Peyer's patch (tissue), 4 donors: ENCODE measurements around the gene TAPBPL. TPM values are rescaled to one million over a fixed set of nuclear protein-coding genes. Genes with fewer than 3 reads are reported as not detected.
A peak's percentile ranks its signal among the peaks of the same experiment; 100 is the strongest.
"Not testable (repeated sequence)": the region's sequence is repeated elsewhere in the genome, so short reads cannot be mapped to it uniquely, and the experiment has no call there.

Source experiments
- DNase-seq, 3 donors: peaks; one replicate each; pipeline ENCODE4 v3.0.0-alpha.2; 2017 to 2019
- H3K27ac ChIP-seq, 4 donors: fragments of 200-600 bp; sonication (generic); one replicate each; pipeline ENCODE4 v1.5.1; 2016 to 2019
- H3K27me3 ChIP-seq, 2 donors: fragments of 200-600 bp; sonication (generic); one replicate each; pipeline ENCODE4 v1.5.1; 2019
- H3K36me3 ChIP-seq, 3 donors: fragments of 200-600 bp; sonication (generic); one replicate each; pipeline ENCODE4 v1.5.1; 2016 to 2019
- H3K4me1 ChIP-seq, 4 donors: fragments of 200-600 bp; sonication (generic); one replicate each; pipeline ENCODE4 v1.5.1; 2016 to 2019
- H3K4me3 ChIP-seq, 4 donors: fragments of 200-600 bp; sonication (generic); 1 replicate in 3 of 4; 2 replicates in 1 of 4; pipeline ENCODE4 v1.5.1; 2016 to 2019; ENCODE audit warnings: mild to moderate bottlenecking in 1 of 4
- H3K9me3 ChIP-seq, 4 donors: fragments of 200-600 bp; sonication (generic); one replicate each; pipeline ENCODE4 v1.5.1; 2016 to 2019; ENCODE audit warnings: mild to moderate bottlenecking in 1 of 4
- POLR2A ChIP-seq, 2 donors: fragments of 450-650 bp; IDR thresholded peaks; one replicate each; pipeline ENCODE4 v1.5.1; 2017; ENCODE audit warnings: antibody characterized with exemption in 2 of 2, mild to moderate bottlenecking in 2 of 2, moderate library complexity in 2 of 2
- total RNA-seq, 4 donors: library from RNA; depleted of rRNA; stranded (reverse); fragments of >200 nt; gene quantifications; one replicate each; pipeline ENCODE4 v1.1.0, GENCODE V29; 2016
- TF ChIP-seq, protein P1 (sequence below), 6 experiments: fragments of 450-650 bp in 4 of 6; fragments of 200-600 bp in 2 of 6; sonication (generic) in 1 of 6; IDR thresholded peaks; one replicate each; pipeline ENCODE4 v1.5.1; 2017 to 2019; ENCODE audit warnings: antibody characterized with exemption in 6 of 6, mild to moderate bottlenecking in 3 of 6, moderate library complexity in 1 of 6

The TAPBPL gene
- total RNA-seq, 4 donors from 2014 or later, result 44.6 to 124 (median 95.5) TPM

DNA sequence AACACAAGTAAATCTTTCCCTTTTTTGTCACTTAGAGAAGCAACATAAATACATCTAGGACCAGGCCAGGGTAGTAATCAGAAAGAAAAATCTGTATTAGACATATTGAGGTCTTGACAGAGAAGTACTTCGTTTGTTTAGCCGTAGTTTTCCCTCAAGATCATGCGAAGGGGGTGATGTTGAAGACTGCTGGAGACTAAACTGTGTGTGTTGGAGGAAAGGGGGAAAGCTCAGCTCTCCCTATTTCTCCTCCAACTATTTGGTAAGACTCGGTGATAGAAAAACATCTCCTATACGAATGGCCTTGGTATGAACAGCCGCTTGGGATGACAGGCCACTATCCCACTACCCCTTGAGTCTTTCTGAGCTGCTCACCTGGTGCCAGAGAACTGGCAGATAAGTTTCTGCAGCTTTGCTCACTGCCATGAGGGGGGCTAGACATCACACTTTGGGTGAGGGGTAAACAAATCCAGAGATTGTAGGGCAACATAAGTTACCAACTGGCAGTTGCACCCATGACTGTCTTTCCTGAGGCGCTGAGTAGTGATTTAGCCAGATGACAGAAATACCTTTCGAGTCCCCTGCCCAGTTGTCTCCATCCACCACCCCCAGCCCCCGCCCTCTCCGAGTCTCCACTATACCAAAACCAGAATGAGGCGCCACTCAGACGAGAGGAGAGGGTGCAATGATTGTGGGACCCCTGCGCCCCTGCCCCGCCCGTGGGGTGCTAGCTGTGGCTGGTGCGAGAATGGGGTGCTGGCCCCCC, 17.9 kb downstream of the TAPBPL start:
- TF ChIP-seq POLR2A (IDR thresholded peaks at IDR 0.05), result no peak
- TF ChIP-seq, protein P1, sequence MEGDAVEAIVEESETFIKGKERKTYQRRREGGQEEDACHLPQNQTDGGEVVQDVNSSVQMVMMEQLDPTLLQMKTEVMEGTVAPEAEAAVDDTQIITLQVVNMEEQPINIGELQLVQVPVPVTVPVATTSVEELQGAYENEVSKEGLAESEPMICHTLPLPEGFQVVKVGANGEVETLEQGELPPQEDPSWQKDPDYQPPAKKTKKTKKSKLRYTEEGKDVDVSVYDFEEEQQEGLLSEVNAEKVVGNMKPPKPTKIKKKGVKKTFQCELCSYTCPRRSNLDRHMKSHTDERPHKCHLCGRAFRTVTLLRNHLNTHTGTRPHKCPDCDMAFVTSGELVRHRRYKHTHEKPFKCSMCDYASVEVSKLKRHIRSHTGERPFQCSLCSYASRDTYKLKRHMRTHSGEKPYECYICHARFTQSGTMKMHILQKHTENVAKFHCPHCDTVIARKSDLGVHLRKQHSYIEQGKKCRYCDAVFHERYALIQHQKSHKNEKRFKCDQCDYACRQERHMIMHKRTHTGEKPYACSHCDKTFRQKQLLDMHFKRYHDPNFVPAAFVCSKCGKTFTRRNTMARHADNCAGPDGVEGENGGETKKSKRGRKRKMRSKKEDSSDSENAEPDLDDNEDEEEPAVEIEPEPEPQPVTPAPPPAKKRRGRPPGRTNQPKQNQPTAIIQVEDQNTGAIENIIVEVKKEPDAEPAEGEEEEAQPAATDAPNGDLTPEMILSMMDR (IDR thresholded peaks at IDR 0.05), result no peak
- Histone ChIP-seq H3K27ac (peak overlapping the region; percentile 80 to 92 (median 86)), H3K36me3 (peaks cover 0 to 6% (median 0%) of the 10 kb centered on the region in 3 donors), H3K4me3 (peak overlapping the region; percentile 54 to 84 (median 76)), H3K27me3 (no peaks in the 10 kb centered on the region), H3K4me1 (peaks cover 0 to 34% (median 10%) of the 10 kb centered on the region in 4 donors), H3K9me3 (no peaks in the 10 kb centered on the region)
- peak in 1 of 3 donors; percentile 44 for DNase-seq

GRCh38 chr12:6470375-6471163, 18.7 kb downstream of the TAPBPL start, which contains the start of gene VAMP1:
VAMP1 (minus strand) TSS chr12:6470677; CDS start chr12:6470531, 146 bp downstream.
- Histone ChIP-seq H3K4me3 (peak within 1 kb of the TSS; percentile 54 to 84 (median 76)), H3K27me3 (no peaks in the 10 kb centered on the region), H3K27ac (peak within 1 kb of the TSS; percentile 80 to 92 (median 86)), H3K4me1 (peaks cover 0 to 34% (median 10%) of the 10 kb centered on the region in 4 donors), H3K9me3 (no peaks in the 10 kb centered on the region), H3K36me3 (peaks cover 0 to 4% (median 0%) of the 10 kb centered on the region in 3 donors)
- DNase-seq, result peak; percentile 98 to 99 (median 99)
- TF ChIP-seq, protein P1 (IDR thresholded peaks at IDR 0.05), result peak in 3 of 6 experiments; percentile 6 to 35 (median 33)
- TF ChIP-seq POLR2A (IDR thresholded peaks at IDR 0.05), result peak; percentile 98 to 100

- TF ChIP-seq, protein P1 (IDR thresholded peaks at IDR 0.05), result no peak
- no peak for TF ChIP-seq POLR2A (IDR thresholded peaks at IDR 0.05)
- H3K27me3 ChIP-seq, result no peaks in the 10 kb centered on the region
- H3K27ac ChIP-seq, result no peak overlapping the region
- no peak overlapping the region for H3K4me3 ChIP-seq
- H3K9me3 ChIP-seq, result no peaks in the 10 kb centered on the region
- no peak for DNase-seq
- no peaks in the 10 kb centered on the region for H3K36me3 ChIP-seq
- peaks cover 0 to 34% (median 10%) of the 10 kb centered on the region in 4 donors for H3K4me1 ChIP-seq
Measured at GRCh38 chr12:6471989-6472360, 20.1 kb downstream of the TAPBPL start.

- Histone ChIP-seq H3K9me3 (no peaks in the 10 kb centered on the region), H3K36me3 (no peaks in the 10 kb centered on the region), H3K4me3 (no peak overlapping the region), H3K27ac (no peak overlapping the region), H3K4me1 (peaks cover 0 to 32% (median 9%) of the 10 kb centered on the region in 4 donors), H3K27me3 (no peaks in the 10 kb centered on the region)
- no peak for DNase-seq
- no peak for TF ChIP-seq POLR2A (IDR thresholded peaks at IDR 0.05)
- TF ChIP-seq, protein P1 (IDR thresholded peaks at IDR 0.05), result no peak
Measured at GRCh38 chr12:6472491-6472890, 20.6 kb downstream of the TAPBPL start.

GRCh38 chr12:6475233-6475975, 23.6 kb downstream of the TAPBPL start:
- H3K9me3 ChIP-seq, H3K4me1 ChIP-seq, H3K27me3 ChIP-seq, H3K36me3 ChIP-seq, H3K27ac ChIP-seq, H3K4me3 ChIP-seq, DNase-seq: not testable (repeated sequence)
